HepG2 (cell line): ENCODE measurements around the gene HINT2. TPM values are rescaled to one million over a fixed set of nuclear protein-coding genes. Genes with fewer than 3 reads are reported as not detected.
A peak's percentile ranks its signal among the peaks of the same experiment; 100 is the strongest.

ENCODE experiments used
- GPBP1L1 ChIP-seq: sonication (generic); formaldehyde crosslinking; IDR thresholded peaks from 2 replicates; pipeline ENCODE4 v1.5.0; 2020; ENCODE audit warnings: mild to moderate bottlenecking, missing genetic modification reagents
- SIN3B ChIP-seq: fragments of 150-350 bp; IDR thresholded peaks from 2 replicates; pipeline ENCODE4 v1.6.1; 2014; ENCODE audit warnings: low read length
- ZBTB40 ChIP-seq, 2 experiments: fragments of 450-650 bp in 1 of 2; sonication (generic) in 1 of 2; formaldehyde crosslinking in 1 of 2; IDR thresholded peaks; 2 replicates each; pipeline versions ENCODE4 v1.6.1 to v1.8.0; 2016 to 2022; ENCODE audit warnings: antibody characterized with exemption in 1 of 2, mild to moderate bottlenecking in 1 of 2, missing genetic modification reagents in 1 of 2
- ZNF318 ChIP-seq: sonication (generic); formaldehyde crosslinking; IDR thresholded peaks from 2 replicates; pipeline ENCODE4 v1.4.0; 2020; ENCODE audit warnings: mild to moderate bottlenecking, missing genetic modification reagents
- ZNF816 ChIP-seq: sonication (generic); formaldehyde crosslinking; IDR thresholded peaks from 2 replicates; pipeline ENCODE4 v1.8.0; 2022; ENCODE audit warnings: missing genetic modification reagents, mild to moderate bottlenecking, borderline replicate concordance
- polyA plus RNA-seq, 8 experiments: library from polyadenylated mRNA; depleted of rRNA in 3 of 8; stranded (reverse) in 7 of 8; unstranded in 1 of 8; fragments of >200 nt; fragmentation: Illumina TruSeq in 4 of 8; extraction: Trizol in 4 of 8; gene quantifications; 2 replicates each; pipeline versions ENCODE4 v1.2.1 to v1.2.3, GENCODE V29; 2011 to 2016; ENCODE audit warnings: low read depth in 4 of 8, missing spikeins in 1 of 8, mixed read lengths in 1 of 8; ENCODE audit not compliant: insufficient read depth in 1 of 8
- total RNA-seq, 5 experiments: library from RNA; depleted of rRNA; stranded (reverse); fragments of >200 nt; fragmentation: Illumina TruSeq; extraction: Trizol; gene quantifications; 2 replicates each; pipeline ENCODE4 v1.2.3, GENCODE V29; 2016; ENCODE audit warnings: low read depth in 1 of 5
- TF ChIP-seq, protein P1 (sequence below): sonication (generic); formaldehyde crosslinking; IDR thresholded peaks from 2 replicates; pipeline ENCODE4 v1.5.1; 2020; ENCODE audit warnings: missing genetic modification reagents, mild to moderate bottlenecking, borderline replicate concordance

The HINT2 gene
- total and polyA plus RNA-seq, 2 of the 13 experiments (the other 11 are each of a cell fraction or from before 2014, with no cell fraction given), result 37.9 to 56.2 TPM

- TF ChIP-seq ZNF318 (CRISPR knock-in tag) (no peak), SIN3B (0 out of 2 replicates have a peak, but pooled peaks have one; percentile 27), GPBP1L1 (CRISPR knock-in tag) (no peak), ZBTB40 (IDR thresholded peaks at IDR 0.05) (peak; percentile 91), ZBTB40 (CRISPR knock-in tag; IDR thresholded peaks at IDR 0.05) (no peak; the same call in 1 of the 2 replicates), ZNF816 (CRISPR knock-in tag) (no peak)
- TF ChIP-seq, protein P1, sequence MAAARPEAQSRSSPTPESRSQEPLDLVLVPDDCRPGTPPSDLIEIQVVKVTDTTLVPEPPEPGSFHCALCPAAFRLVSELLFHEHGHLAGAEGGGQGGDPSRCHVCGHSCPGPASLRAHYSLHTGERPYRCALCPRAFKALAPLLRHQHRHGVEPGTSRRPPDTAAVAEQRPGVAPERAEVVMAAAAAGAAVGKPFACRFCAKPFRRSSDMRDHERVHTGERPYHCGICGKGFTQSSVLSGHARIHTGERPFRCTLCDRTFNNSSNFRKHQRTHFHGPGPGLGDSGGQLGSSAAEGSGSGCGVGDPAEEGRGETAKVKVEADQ (CRISPR knock-in tag), result no peak
These were observed 2.7 kb downstream of the HINT2 start, which contains the start of gene SPAG8 (continued) for GRCh38 chr9:35812025-35812602.
